Cortex of kidney (tissue), 1 donor: ENCODE data around the gene TFDP1.

Experiments used
- DNase-seq: peaks from one replicate; lab custom pipeline; 2025; lab: John Stamatoyannopoulos, UW

TFDP1 gene

DNA sequence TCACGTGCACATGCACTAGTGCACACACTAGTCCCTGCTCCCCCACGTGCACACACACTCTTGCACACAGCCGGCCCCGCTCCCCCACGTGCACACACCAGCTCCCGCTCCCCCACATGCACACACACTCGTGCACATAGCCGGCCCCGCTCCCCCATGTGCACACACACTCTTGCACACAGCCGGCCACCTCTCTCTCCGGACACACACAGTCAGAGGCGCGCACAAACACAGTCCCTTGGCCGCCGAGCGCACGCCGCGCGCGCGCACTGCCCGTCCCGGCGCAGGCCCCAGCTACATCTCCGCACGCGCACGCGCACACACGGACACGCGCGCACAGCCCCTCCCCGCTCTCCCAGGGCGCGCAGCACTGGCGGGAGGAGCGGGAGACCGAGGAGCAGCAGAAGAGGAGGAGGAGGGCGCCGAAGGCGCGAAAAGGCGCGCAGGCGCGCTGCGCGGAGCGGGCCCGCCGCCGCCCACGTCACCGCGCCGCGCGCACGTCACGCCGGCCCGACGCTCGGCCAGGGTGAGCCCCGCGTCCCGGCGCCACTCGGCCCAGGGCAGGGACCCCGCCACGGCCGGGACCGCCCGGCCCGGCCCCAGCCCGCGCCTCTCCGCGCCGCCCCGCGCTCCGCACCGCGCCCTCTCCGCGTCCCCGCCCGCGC is at the start of gene TFDP1:
Gene TFDP1, plus strand, starts transcription at position 549 of the 665 bp plus-strand sequence. CDS start 1,085 bp downstream, outside the sequence.
- no peak for DNase-seq

GRCh38 chr13:113535381-113535781 is 49.2 kb upstream of the TFDP1 start:
- no peak for DNase-seq

DNA sequence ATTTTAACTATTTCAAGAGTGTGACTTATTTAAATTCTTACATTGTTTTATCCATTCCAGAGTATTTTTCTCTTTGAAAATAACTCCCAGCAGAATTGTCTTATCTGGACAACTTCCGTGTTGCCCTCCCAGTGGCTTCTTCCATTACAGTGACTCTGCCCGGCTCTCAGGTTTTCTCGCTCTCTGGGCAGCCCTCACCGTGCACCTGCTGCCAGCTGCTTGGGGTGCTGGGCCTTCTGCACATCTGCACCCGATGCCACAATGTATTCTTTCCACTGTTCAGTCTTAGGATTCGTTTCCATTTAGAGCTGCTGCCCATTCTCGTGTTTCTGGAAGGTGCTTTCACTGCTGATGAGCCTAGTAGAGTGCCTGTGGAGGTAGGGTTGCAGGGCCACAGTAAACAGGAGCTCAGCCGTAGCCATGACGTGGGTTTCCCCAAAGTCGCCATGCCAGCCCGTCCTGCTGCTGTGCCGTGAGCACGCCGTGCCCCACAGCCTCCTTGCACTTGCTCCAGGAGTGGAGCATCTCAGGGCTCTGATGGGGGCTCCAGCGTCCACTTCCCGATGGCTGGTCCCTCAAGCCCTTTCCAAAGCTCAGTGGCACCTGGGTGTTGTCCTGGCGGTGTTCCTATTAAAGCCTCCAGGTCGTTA is 48.0 kb upstream of the TFDP1 start:
- no peak for DNase-seq

DNA sequence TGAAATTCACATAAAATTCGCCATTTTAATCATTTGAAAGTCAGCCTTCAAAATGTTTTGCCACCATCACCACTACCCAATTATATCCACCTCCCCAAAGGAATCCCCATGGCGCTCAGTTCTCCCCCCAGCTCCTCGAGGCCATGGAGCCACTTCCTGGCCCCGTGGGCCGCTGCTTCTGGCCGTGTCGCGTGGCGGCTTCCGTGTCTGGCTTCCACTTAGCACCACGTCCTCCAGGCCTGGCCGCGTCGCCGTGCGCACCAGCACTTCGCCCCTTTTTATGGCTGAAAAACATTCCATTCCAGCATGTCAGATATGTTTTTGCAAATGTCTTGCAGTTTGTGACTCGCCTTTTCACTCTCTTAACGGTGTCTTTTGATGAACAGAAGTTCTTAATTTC is 47.3 kb upstream of the TFDP1 start:
- DNase-seq: no peak

DNA sequence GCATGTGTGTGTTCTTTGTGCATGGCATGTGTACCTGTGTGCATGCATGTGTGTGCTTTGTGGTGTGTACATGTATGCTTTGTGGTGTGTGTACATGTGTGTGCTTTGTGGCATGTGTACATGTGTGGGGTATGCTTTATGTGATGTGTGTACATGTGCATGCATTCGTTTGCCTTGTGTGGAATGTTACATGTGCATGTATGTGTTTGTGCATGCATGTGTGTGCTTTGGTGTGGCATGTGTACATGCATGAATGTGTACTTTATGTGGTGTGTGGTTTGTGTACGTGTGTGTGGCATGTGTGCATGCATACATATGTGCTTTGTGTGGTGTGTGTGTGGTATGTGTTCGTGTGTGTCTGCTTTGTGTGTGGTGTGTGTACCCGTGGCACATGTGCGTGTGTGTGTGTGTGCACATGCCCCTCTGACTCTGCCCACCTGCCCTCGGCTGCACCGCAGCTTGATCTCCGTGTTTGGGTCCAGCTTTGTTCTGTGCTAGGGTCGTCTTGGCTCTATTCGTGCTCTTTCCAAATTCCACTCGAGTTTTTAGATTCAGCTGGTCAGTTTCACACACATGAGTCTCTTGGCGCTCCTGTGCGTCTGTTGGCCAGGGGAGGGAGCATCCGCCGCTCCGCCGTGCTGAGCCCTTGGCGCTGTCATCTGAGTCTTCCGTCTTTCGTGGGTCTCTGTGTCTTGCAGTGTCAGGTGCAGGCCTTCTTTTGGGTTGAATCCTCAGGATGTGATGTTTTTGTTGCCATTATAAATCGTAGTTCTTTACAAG is 46.5 kb upstream of the TFDP1 start:
- DNase-seq: no peak

GRCh38 chr13:113538689-113539058 is 45.9 kb upstream of the TFDP1 start:
- DNase-seq: no peak

- no peak for DNase-seq
Observed at GRCh38 chr13:113539176-113539575, 45.4 kb upstream of the TFDP1 start.

DNA sequence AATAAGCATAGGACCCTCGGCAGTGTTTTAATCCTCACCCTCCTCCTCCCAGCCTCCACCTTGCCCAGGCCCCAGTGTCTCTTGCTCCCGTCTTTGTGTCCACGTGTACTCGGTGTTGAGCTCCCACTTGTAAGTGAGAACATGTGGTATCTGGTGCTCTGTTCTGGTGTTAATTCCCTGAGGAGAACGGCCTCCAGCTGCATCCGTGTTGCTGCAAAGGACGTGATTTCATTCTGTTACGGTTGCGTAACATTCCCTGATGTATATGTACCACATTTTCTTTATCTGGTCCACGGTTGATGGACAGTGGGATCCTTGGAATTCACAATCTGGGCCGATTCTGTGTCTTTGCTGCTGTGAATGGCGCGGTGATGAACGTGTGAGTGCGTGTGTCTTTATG is 44.7 kb upstream of the TFDP1 start:
- DNase-seq: no peak

- DNase-seq: no peak
Observed at GRCh38 chr13:113540523-113540922, 44.0 kb upstream of the TFDP1 start.

GRCh38 chr13:113542751-113543424 is 41.7 kb upstream of the TFDP1 start:
- no peak for DNase-seq

DNA sequence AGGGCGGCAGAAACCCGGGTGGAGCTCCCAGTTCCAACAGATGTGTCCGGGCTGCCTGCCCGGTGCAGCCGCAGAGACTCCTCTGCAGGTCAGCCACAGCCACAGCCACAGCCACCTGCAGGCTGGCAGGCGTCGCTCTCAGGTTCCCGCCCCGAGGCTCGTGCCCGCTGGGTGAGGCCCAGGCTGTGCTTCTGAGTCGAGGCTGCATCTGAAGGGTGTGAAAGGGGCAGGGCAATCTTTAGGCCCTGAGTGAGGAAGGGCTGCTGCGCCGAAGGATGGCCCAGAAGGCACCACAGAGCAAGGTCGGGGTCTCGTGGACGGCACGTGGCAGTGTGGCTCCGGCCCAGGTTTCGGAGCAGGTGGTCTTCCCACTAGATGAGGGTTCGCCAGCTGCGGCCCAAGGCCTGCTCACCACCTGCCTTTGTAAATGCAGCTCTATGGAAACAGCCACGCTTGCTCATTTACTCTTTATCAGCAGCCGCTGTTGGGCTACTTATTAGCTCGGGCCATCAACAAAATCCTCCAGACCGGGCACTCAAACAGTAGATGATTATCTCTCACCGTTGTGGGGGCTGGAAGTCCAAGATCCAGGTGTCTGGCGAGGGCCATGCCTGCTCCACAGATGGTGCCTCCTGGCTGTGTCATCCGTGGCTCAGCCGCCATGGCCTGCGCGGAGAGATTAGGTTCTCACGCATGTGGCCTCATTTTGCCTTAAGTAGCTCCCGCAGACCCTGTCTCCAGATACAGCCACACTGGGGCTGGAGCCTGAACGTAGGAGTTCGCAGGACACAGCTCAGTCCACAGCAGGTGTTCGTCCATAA is 40.3 kb upstream of the TFDP1 start:
- no peak for DNase-seq

GRCh38 chr13:113544896-113545295 is 39.7 kb upstream of the TFDP1 start:
- no peak for DNase-seq

DNA sequence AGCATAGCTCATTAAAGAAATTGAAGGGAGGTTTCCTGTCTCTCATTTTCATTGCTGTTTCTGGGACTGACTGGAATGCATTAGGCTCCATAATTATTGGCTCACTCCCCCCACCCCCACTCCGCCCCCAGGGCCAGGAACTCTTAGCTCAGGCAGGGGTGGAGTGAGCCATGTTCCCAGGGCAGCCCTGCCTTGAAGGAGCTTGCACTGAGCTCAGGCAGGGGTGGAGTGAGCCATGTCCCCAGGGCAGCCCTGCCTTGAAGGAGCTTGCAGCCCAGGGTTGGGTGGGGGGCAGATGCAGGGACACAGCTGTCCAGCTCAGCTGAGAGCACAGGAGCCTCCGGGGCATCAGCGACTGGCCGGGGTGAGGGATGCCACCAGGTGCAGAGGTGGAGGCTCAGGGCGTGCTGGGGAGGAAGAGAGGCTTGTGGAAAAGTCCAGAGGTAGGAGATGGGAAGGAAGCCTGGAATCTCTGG is 39.1 kb upstream of the TFDP1 start:
- no peak for DNase-seq

DNA sequence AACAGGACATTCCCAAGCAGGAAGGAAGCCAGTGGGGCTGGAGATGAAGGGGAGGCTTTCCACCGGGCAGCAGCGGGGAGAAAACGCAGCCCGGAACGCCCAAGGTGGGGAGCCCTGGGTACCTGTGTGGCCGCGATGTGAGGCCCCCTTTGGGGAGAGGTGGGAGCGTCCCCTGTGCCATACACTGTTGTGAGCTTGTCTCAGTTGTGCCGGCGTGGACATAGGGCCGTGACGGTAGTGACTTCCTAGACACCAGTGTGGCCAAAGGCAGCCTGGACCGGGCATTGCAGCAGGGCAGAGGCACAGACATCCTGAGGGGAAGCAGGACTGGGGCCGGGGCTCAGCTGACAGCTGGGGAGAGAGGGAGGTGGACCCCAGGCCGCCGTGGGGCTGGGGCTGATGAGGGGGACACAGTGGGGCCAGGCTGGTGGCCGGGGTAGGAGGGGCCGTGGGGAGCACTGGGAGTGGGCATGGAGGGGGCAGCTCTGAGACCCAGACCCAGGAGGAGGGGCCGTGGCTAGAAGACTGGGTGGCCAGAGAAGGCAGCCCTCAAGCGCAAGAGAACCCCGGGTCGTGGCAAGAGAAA is 38.5 kb upstream of the TFDP1 start:
- DNase-seq: no peak

- DNase-seq: no peak
Observed at GRCh38 chr13:113546571-113547237, 37.8 kb upstream of the TFDP1 start.

GRCh38 chr13:113547238-113547971 is 37.1 kb upstream of the TFDP1 start:
- no peak for DNase-seq

DNA sequence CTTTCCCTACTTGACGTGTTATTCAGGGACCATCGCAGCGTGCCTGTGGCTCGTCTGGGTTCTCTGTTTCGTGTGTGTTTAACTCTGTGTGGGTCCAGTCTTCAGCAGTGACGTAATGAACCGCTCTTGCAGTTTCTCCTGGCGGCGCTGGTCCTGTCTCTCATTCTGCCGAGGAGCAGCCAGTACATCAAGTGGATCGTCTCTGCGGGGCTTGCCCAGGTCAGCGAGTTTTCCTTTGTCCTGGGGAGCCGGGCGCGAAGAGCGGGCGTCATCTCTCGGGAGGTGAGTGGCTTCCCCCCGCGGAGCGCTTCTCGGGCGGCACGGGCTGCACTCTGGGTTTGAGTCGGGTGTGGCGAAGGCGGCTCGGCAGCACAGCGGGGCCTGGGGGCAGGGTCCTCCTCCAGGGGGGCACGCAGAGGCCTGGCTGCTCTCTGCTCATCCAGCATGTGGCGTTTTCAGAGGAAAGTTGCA is 36.3 kb upstream of the TFDP1 start:
- no peak for DNase-seq

DNA sequence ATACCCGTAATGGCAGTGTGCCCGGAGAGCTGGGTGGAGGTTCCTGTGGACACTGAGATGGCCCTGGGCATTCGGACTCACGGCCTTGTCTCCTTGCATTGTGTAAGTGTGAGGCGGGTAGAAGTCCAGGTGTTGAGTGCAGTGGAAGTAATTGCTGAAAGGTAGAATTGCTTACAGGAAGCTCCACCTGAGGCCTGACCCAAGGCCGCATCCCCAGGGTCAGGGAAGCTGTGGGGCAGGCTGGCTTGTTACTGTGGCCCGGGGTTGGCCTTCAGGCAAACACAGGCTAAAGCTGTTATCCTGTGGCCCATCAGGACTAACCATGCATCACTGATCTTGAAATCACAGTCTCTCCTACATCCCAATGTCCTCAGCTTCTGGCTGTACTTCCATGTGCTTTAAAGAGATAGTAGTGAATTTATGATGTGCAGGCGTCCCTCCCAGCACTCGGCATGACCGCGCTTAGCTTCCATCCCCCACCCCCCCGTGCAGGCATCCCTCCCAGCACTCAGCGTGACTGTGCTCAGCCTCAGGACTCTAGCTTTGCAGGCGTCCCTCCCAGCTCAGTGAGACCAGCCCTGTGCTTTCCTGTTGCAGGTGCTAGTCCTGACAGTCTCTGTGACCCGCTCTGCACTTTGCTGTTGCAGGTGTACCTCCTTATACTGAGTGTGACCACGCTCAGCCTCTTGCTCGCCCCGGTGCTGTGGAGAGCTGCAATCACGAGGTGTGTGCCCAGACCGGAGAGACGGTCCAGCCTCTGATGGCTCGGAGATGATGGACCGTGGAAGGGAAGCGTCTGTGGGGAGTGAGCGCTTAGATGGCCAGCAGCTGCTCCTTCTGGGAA is 35.6 kb upstream of the TFDP1 start:
- no peak for DNase-seq

DNA sequence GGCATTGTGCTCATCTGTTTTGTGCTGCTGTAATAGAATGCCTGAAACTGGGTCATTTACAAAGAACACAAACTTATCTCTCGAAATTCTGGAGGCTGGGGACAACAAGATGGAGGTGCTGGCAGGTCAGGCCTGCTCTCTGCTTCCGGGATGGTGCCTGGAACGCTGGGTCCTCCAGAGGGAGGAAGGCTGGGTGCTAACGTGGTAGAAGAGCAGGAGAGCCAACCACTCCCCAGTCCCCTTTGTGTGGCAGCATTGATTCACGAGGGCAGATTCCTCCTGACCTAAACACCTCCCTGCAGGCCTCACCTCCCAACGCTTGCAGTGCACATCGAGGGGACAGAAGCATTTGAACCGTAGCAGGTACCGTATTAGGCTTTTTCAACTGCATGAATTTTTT is 34.1 kb upstream of the TFDP1 start:
- no peak for DNase-seq
